ENCODE results near the gene PTPRJ. TPM values are rescaled to one million over a fixed set of nuclear protein-coding genes. Genes with fewer than 3 reads are reported as not detected.
"Not testable (repeated sequence)": the region's sequence is repeated elsewhere in the genome, so short reads cannot be mapped to it uniquely, and the experiment has no call there.

Gene PTPRJ
- 81.8 TPM for total RNA-seq
- 10 to 100 TPM; 13.8 to 20.2 (median 16.9) TPM for polyA plus RNA-seq

DNA sequence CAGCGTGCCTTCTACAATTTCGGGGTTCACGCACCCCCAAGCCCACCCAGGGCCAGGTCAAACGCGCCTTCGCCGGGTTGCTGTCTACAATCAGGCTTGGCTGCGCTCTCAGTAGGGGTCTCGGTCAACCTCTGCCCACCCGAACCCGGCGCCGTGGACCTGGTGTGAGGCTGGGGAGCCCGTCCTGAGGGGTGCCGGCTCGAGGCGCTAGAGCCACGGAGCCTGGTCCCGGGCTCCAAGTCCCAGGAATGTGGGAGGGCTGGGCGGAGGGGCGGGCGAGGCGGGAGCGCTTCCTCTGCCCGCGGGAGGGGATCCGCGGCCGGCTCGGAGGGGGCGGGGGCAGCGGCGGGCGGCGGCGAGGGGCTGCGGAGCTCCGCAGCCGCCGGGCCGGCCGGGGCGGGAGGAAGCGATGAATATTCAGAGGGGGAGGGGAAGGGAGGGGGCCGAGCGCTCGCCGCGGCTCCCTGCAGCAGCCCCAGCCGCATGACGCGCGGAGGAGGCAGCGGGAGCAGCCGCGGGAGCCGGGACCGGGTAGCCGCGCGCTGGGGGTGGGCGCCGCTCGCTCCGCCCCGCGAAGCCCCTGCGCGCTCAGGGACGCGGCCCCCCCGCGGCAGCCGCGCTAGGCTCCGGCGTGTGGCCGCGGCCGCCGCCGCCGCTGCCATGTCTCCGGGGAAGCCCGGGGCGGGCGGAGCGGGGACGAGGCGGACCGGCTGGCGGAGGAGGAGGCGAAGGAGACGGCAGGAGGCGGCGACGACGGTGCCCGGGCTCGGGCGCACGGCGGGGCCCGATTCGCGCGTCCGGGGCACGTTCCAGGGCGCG, at the start of gene PTPRJ:
Gene PTPRJ (plus strand): TSS at position 472 of the 819 bp plus-strand sequence. CDS start 354 bp downstream, outside the sequence.
- H3K27ac Mint-ChIP-seq: peak within 1 kb of the TSS; percentile 52 to 91 (median 58)
- H3K36me3 ChIP-seq (ENCODE audit: control insufficient read depth, insufficient read depth, low read length): no peaks in the 10 kb centered on the region
- ATAC-seq (ENCODE audit: low read depth in 2 of 2): peak; percentile 64 to 66

DNA sequence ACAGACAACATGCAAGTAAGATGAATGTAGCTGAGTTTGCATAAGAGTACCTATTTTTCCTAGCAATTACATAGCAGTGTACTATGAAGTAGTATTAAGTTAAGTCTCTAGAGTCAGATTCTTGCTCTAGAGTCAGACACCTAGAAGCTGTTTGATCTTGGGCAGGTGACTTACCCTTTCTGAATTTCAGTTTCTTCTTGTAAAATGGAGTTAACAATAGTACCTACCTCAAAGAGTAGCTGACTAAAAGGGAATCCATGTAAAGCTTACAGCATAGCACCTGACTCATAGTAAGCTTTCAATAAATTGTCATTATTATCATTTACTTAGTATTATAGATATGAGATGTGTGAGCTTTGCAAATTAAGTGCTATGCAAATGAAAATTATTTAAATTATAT, 47.8 kb upstream of the PTPRJ start:
- no peak overlapping the region for H3K27ac Mint-ChIP-seq
- Histone ChIP-seq H3K27me3 (ENCODE audit: control insufficient read depth, insufficient read depth, low read length) (no peaks in the 10 kb centered on the region), H3K36me3 (ENCODE audit: control insufficient read depth, insufficient read depth, low read length) (no peaks in the 10 kb centered on the region), H3K9me3 (ENCODE audit: control insufficient read depth in 2 of 2, low read length in 2 of 2) (no peaks in the 10 kb centered on the region), H3K4me3 (ENCODE audit: low read depth, low read length) (no peak overlapping the region), H3K27ac (ENCODE audit: insufficient read depth, low read length, poor library complexity, severe bottlenecking) (no peak overlapping the region), H3K4me1 (ENCODE audit: control insufficient read depth, insufficient read depth, low read length, poor library complexity, severe bottlenecking) (peaks cover 7% of the 10 kb centered on the region)
- DNase-seq (peak in 1 of 3 donors; percentile 55), ATAC-seq (ENCODE audit: low read depth in 2 of 2) (no peak)
- H3K4me1 Mint-ChIP-seq: peaks cover 5 to 16% (median 8%) of the 10 kb centered on the region in 4 donors
- H3K4me3 Mint-ChIP-seq: no peak overlapping the region
- no peaks in the 10 kb centered on the region for H3K36me3 Mint-ChIP-seq
- H3K9me3 Mint-ChIP-seq: no peaks in the 10 kb centered on the region
- H3K27me3 Mint-ChIP-seq: peaks cover 4% of the 10 kb centered on the region

More for the DNA sequence above, at the start of gene PTPRJ:
- Histone ChIP-seq H3K27ac (ENCODE audit: insufficient read depth, low read length, poor library complexity, severe bottlenecking) (peak within 1 kb of the TSS; percentile 72), H3K4me1 (ENCODE audit: control insufficient read depth, insufficient read depth, low read length, poor library complexity, severe bottlenecking) (peaks cover 42% of the 10 kb centered on the region), H3K9me3 (ENCODE audit: control insufficient read depth in 2 of 2, low read length in 2 of 2) (no peaks in the 10 kb centered on the region), H3K4me3 (ENCODE audit: low read depth, low read length) (peak within 1 kb of the TSS; percentile 94), H3K27me3 (ENCODE audit: control insufficient read depth, insufficient read depth, low read length) (no peaks in the 10 kb centered on the region)
- H3K36me3 Mint-ChIP-seq: no peaks in the 10 kb centered on the region
- H3K9me3 Mint-ChIP-seq: no peaks in the 10 kb centered on the region
- DNase-seq: peak; percentile 49 to 66 (median 65)
- peaks cover 16 to 42% (median 31%) of the 10 kb centered on the region in 4 donors for H3K4me1 Mint-ChIP-seq
- no peaks in the 10 kb centered on the region for H3K27me3 Mint-ChIP-seq
- H3K4me3 Mint-ChIP-seq: peak within 1 kb of the TSS; percentile 85 to 99 (median 96)

GRCh38 chr11:47933797-47934196, 46.6 kb upstream of the PTPRJ start:
- not testable (repeated sequence) for H3K4me3 Mint-ChIP-seq; ATAC-seq (ENCODE audit: low read depth in 2 of 2); H3K27me3 ChIP-seq (ENCODE audit: control insufficient read depth, insufficient read depth, low read length); H3K4me1 ChIP-seq (ENCODE audit: control insufficient read depth, insufficient read depth, low read length, poor library complexity, severe bottlenecking); H3K9me3 Mint-ChIP-seq; H3K36me3 Mint-ChIP-seq; H3K27me3 Mint-ChIP-seq; DNase-seq; H3K36me3 ChIP-seq (ENCODE audit: control insufficient read depth, insufficient read depth, low read length); H3K4me3 ChIP-seq (ENCODE audit: low read depth, low read length); H3K27ac ChIP-seq (ENCODE audit: insufficient read depth, low read length, poor library complexity, severe bottlenecking); H3K9me3 ChIP-seq (ENCODE audit: control insufficient read depth in 2 of 2, low read length in 2 of 2)
- Mint-ChIP-seq H3K27ac (peak overlapping the region in 1 of 3 donors; percentile 60), H3K4me1 (peaks cover 6 to 19% (median 7%) of the 10 kb centered on the region in 4 donors)

GRCh38 chr11:47938791-47939560, 41.4 kb upstream of the PTPRJ start:
- peaks cover 4% of the 10 kb centered on the region for H3K27me3 Mint-ChIP-seq
- H3K36me3 Mint-ChIP-seq: no peaks in the 10 kb centered on the region
- Histone ChIP-seq H3K27ac (ENCODE audit: insufficient read depth, low read length, poor library complexity, severe bottlenecking) (no peak overlapping the region), H3K9me3 (ENCODE audit: control insufficient read depth in 2 of 2, low read length in 2 of 2) (no peaks in the 10 kb centered on the region), H3K36me3 (ENCODE audit: control insufficient read depth, insufficient read depth, low read length) (no peaks in the 10 kb centered on the region), H3K27me3 (ENCODE audit: control insufficient read depth, insufficient read depth, low read length) (no peaks in the 10 kb centered on the region), H3K4me1 (ENCODE audit: control insufficient read depth, insufficient read depth, low read length, poor library complexity, severe bottlenecking) (peaks cover 7% of the 10 kb centered on the region), H3K4me3 (ENCODE audit: low read depth, low read length) (no peak overlapping the region)
- H3K4me3 Mint-ChIP-seq: peak overlapping the region in 1 of 4 donors; percentile 64
- DNase-seq: no peak
- peaks cover 8 to 22% (median 11%) of the 10 kb centered on the region in 4 donors for H3K4me1 Mint-ChIP-seq
- no peak for ATAC-seq (ENCODE audit: low read depth in 2 of 2)
- no peaks in the 10 kb centered on the region for H3K9me3 Mint-ChIP-seq
- peak overlapping the region in 1 of 3 donors; percentile 67 for H3K27ac Mint-ChIP-seq

DNA sequence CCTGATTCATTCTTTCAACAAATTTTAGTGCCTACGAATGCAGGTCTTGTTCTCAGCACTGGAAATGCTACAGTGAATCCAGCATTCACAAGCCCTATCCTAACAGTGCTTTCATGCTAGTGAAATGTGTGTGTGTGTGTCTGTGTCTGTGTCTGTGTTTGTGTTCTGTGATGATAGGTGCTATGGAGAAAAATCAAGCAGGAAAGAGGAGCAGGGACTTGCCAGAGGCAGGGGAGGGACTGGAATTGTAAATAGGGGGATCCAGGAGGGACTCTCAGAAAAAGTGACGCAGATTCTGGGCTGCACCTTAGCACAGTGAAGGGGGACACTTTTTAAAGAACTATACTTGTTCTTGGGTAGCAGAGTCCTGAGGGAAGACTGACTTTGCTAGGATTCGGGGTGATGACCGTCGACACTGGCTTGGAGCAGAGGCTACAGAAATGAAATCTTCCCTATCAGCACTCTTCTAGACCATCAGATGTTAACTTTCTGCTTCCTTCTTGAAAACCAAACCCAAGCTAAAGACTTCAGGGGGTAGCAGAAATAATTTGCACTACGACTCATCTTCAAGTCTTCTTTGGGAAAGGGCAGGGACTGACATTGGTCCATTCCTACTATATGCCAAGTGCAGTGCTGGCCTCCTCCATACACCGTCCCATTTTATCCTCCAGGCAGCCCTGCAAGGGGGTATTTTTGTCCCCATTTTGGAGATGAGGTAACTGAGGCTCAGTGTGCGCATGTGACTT, 39.3 kb upstream of the PTPRJ start:
- H3K27me3 ChIP-seq (ENCODE audit: control insufficient read depth, insufficient read depth, low read length): no peaks in the 10 kb centered on the region
- H3K9me3 ChIP-seq (ENCODE audit: control insufficient read depth in 2 of 2, low read length in 2 of 2): no peaks in the 10 kb centered on the region
- Mint-ChIP-seq H3K9me3 (no peaks in the 10 kb centered on the region), H3K36me3 (no peaks in the 10 kb centered on the region), H3K27ac (no peak overlapping the region), H3K4me3 (no peak overlapping the region), H3K27me3 (peaks cover 4% of the 10 kb centered on the region), H3K4me1 (peaks cover 3 to 12% (median 6%) of the 10 kb centered on the region in 4 donors)
- no peaks in the 10 kb centered on the region for H3K4me1 ChIP-seq (ENCODE audit: control insufficient read depth, insufficient read depth, low read length, poor library complexity, severe bottlenecking)
- DNase-seq: no peak
- no peak overlapping the region for H3K27ac ChIP-seq (ENCODE audit: insufficient read depth, low read length, poor library complexity, severe bottlenecking)
- H3K4me3 ChIP-seq (ENCODE audit: low read depth, low read length): no peak overlapping the region
- no peaks in the 10 kb centered on the region for H3K36me3 ChIP-seq (ENCODE audit: control insufficient read depth, insufficient read depth, low read length)
- ATAC-seq (ENCODE audit: low read depth in 2 of 2): no peak

- Mint-ChIP-seq H3K4me1 (peaks cover 3 to 14% (median 7%) of the 10 kb centered on the region in 4 donors), H3K9me3 (no peaks in the 10 kb centered on the region), H3K27me3 (peaks cover 4% of the 10 kb centered on the region), H3K36me3 (no peaks in the 10 kb centered on the region), H3K4me3 (no peak overlapping the region), H3K27ac (peak overlapping the region in 1 of 3 donors; percentile 44)
- Histone ChIP-seq H3K4me3 (ENCODE audit: low read depth, low read length) (no peak overlapping the region), H3K27me3 (ENCODE audit: control insufficient read depth, insufficient read depth, low read length) (no peaks in the 10 kb centered on the region), H3K4me1 (ENCODE audit: control insufficient read depth, insufficient read depth, low read length, poor library complexity, severe bottlenecking) (no peaks in the 10 kb centered on the region), H3K36me3 (ENCODE audit: control insufficient read depth, insufficient read depth, low read length) (no peaks in the 10 kb centered on the region), H3K9me3 (ENCODE audit: control insufficient read depth in 2 of 2, low read length in 2 of 2) (no peaks in the 10 kb centered on the region), H3K27ac (ENCODE audit: insufficient read depth, low read length, poor library complexity, severe bottlenecking) (no peak overlapping the region)
- no peak for ATAC-seq (ENCODE audit: low read depth in 2 of 2)
- no peak for DNase-seq
Measured at GRCh38 chr11:47941907-47942558, 38.3 kb upstream of the PTPRJ start.
